Measurements from ENCODE around the gene IQCH.

- TF ChIP-seq ATF6 (CRISPR knock-in tag; IDR thresholded peaks at IDR 0.05) (no peak), ZNF589 (CRISPR knock-in tag; IDR thresholded peaks at IDR 0.05; ENCODE audit: low read depth) (no peak), SMC3 (conservative IDR thresholded peaks at IDR 0.05; ENCODE audit: insufficient read depth, low read depth, low read length) (no peak), SP2 (IDR thresholded peaks at IDR 0.05; ENCODE audit: extremely low read depth, low read depth, low read length, poor library complexity, severe bottlenecking) (no peak), CBX8 (IDR thresholded peaks at IDR 0.05; ENCODE audit: borderline replicate concordance, extremely low read depth, low read depth, low read length, poor library complexity, severe bottlenecking) (no peak)
Observed at GRCh38 chr15:67219288-67219687, 35.3 kb upstream of the IQCH start.

Measured in K562 (cell line).